Measurements from ENCODE around the gene FAM149B1.
"Not testable (repeated sequence)": the region's sequence is repeated elsewhere in the genome, so short reads cannot be mapped to it uniquely, and the experiment has no call there.

FAM149B1 gene

GRCh38 chr10:73233883-73234282 is 66.0 kb downstream of the FAM149B1 start:
- no peak for DNase-seq (ENCODE audit: low read depth in 2 of 2)

- DNase-seq (ENCODE audit: low read depth in 2 of 2): no peak
These were observed 66.8 kb downstream of the FAM149B1 start for GRCh38 chr10:73234695-73235094.

- no peak for DNase-seq (ENCODE audit: low read depth in 2 of 2)
These were observed 71.2 kb downstream of the FAM149B1 start for GRCh38 chr10:73238990-73239566.

DNA sequence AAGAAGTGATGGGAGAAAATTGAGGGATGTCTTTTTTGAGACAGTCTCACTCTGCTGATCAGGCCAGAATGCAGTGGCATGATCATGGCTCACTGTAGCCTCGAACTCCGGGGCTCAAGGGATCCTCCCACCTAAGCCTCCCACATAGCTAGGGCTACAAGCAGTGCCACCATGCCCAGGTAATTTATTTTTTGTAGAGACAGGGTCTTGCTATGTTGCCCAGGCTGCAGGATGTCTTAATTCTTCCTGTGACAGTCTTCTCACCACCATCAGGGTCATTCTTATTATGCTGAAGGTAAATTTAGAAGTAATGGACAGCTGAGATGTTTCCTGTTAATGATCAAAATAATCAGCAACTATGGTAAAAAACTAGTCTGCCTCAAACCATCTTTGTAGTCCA is 72.0 kb downstream of the FAM149B1 start:
- no peak for DNase-seq (ENCODE audit: low read depth in 2 of 2)

GRCh38 chr10:73244866-73245477 is 77.1 kb downstream of the FAM149B1 start:
- DNase-seq (ENCODE audit: low read depth in 2 of 2): no peak

DNA sequence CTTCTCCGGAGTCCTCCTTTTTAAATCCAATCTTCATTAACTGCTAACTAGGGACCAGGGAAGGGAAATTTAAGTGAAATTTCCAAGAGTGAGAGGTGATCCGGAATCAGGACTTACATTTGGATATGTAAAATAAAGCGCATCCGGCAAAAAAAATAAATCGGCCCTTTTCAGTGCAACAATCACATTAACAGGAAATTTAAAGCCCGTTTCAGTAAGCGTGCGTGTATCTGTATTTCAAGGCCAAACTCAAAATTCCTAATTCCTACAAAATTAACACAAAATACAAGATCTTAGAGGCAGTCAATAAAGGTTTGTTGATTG is 78.4 kb downstream of the FAM149B1 start:
- no peak for DNase-seq (ENCODE audit: low read depth in 2 of 2)

DNA sequence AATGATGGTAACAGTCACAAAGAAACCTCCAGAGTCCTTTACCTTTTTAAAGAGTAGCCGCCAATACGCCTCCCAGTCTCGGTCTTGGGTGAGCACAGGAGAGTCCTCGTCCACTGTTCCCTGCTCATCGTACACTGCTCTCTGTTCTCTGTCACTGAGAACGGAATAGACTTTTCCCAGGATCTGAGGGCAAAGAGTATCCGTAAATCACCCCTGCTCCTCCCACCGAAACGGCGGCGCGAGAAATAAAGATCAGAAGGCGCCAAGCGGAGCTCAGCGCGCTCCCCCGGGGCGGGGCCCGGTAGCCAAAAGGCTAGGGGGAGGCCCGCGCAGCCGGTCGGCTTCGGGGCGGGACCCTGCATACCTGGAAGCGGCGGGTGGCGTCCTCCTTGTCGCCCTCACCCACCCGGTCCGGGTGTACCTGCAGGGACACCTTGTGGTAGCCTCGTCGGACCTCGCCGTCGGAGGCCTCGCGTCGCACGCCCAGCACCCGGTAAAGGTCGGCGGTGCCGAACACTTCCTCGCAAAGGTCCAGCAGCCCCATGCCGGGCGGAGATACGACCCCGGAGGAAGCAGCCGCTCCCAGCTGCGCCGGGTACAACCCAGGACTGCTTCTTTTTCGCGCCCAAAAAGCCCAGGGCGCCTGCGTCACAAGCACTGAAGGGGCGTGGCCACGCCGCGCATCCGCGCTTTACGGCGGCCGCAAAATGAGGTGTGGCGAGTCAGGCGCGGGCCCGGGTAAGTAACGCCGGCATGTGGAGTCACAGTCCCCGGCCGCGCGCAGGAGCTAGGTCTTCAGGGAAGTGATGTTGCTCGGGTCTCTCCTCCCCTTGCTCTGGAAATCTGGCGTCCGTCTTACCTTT is 79.0 kb downstream of the FAM149B1 start, which contains the start of gene DNAJC9:
DNAJC9 (minus strand) TSS at position 610 of the 863 bp plus-strand sequence; CDS start at position 544, 66 bp downstream.
- DNase-seq (ENCODE audit: low read depth in 2 of 2): peak; percentile 96 to 97

- no peak for DNase-seq (ENCODE audit: low read depth in 2 of 2)
These were observed 79.8 kb downstream of the FAM149B1 start for GRCh38 chr10:73247509-73248258.

DNA sequence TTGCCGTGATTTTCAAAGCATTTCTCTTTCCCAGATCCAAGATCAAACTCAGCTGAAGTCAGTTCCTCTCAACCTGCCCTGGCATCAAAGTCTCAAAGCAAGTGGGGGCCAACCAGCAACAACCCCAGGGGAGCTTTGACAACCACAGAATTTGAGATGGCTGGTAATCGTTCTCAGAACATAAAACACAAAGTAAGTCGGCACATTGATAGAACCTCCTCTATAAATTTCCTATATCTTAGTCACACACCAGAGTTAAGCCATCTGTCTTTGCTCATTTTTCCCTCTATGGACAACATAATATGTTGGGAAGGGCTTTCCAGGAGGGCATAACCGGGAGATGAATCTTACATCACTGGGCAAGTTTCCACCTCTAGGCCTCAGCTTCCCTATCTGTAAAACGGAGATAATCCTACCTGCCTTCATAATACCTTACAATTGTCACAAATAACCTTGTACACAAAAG is 80.4 kb downstream of the FAM149B1 start:
- no peak for DNase-seq (ENCODE audit: low read depth in 2 of 2)

DNA sequence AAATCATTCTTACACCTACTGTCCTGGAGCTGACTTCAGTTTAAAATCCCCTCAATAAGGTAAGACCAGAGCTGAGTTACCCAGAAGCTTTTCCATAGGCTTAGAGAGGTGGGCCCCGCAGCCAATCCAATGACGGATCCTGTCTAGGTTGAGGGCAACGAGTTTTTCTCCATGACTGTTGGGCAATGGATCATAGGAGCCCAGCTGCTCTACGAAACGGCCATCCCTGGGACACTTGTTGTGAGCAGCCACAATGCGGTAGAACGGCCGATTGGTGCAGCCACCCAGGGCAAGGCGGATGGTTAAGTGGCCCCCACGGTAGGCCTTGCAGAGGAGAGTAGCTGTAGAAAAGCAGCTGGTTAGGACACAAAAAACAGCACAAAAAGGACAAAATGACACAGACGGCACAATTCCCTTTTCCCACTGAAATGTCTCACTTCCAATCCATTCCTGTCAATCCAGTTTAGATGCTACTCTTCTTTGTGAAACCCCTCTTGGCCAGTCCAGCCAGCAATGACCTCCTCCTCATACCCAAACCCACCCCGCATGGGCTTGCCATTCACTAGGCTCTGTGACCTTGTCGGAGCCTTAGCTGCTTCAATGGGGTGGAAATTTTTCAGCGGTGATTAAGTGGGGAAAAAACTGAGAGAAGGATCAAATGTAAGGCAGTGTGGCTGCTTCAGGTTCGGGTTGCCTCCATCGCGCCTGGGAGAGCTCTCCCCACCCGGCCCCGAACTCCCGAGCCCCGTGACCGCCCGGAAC is 83.9 kb downstream of the FAM149B1 start:
- DNase-seq (ENCODE audit: low read depth in 2 of 2): no peak

- peak; percentile 80 to 84 for DNase-seq (ENCODE audit: low read depth in 2 of 2)
These were observed 84.7 kb downstream of the FAM149B1 start, which contains the start of gene MRPS16 for GRCh38 chr10:73252445-73253224. Gene MRPS16 (minus strand): TSS chr10:73252644. CDS start chr10:73252482, 162 bp downstream.

DNA sequence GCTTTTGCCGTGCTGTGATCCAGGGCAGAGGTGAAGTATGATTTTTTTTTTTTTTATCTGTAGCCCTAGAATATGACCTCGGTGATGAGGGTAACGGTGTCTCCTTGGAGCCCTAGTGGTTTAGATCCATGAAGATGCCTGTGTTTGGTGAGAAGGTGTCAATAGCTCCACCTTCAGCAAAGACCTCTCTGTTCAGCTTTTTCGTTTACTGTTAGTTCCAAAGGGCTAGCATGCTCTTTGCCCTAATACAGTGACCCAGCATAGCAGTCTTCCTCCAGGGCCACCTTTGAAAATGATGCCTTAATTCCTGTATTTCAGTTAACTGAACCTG is 85.3 kb downstream of the FAM149B1 start:
- no peak for DNase-seq (ENCODE audit: low read depth in 2 of 2)

- DNase-seq (ENCODE audit: low read depth in 2 of 2): not testable (repeated sequence)
These were observed 90.7 kb downstream of the FAM149B1 start for GRCh38 chr10:73258612-73259011.

- no peak for DNase-seq (ENCODE audit: low read depth in 2 of 2)
These were observed 93.6 kb downstream of the FAM149B1 start for GRCh38 chr10:73261362-73261995.

- no peak for DNase-seq (ENCODE audit: low read depth in 2 of 2)
These were observed 94.3 kb downstream of the FAM149B1 start for GRCh38 chr10:73262105-73262730.

DNA sequence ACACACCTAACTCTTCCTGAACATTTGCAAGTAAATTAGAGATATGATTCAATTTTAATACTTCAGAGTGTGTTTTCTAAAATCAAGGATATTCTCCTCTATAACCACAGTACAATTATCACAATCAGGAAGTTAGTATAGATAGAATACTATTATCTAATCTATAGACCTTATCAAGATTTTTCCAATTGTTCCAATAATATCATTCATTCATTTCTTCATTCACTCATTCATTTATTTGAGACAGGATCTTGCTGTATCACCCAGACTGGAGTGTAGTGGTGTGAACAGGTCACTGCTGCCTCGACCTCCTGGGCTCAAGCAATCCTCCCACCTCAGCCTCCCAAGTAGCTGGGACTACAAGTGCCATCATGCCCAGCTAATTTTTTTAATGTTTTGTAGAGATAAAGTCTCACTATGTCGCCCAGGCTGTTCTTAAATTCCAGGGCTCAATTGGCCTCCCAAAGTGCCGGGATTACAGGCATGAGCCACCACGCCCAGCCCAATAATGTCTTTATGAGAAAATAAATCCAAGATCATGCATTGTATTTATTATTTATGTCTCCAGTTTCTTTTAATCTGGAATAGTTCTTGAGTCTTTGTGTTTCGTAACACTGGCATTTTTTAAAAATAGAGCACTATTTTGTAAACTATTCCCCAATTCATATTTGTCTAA is 95.1 kb downstream of the FAM149B1 start:
- DNase-seq (ENCODE audit: low read depth in 2 of 2): no peak

- no peak for DNase-seq (ENCODE audit: low read depth in 2 of 2)
These were observed 95.9 kb downstream of the FAM149B1 start for GRCh38 chr10:73263693-73264347.

DNA sequence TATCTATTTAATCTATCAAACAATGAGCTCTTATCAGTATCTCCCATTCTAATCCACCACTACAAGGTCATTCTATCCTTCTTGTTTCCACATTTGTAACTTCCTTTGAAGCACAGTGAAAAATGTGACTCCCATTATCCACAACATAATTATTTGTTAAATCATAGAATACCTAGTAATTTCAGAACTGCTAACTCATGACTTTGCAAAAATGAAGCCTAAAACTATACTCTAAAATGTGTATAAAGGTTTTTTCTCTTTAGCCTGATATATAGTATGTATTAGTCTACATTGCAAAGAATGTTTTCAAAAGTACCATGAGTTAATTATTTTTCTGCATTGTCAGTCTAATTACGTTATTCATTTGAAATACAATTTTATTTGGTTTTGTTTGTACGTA is 96.5 kb downstream of the FAM149B1 start:
- no peak for DNase-seq (ENCODE audit: low read depth in 2 of 2)
